Mucosa of stomach (tissue), 1 donor: Measurements from ENCODE around the gene MACROH2A1.
"Not testable (repeated sequence)": the region's sequence is repeated elsewhere in the genome, so short reads cannot be mapped to it uniquely, and the experiment has no call there.

Experiments used
- H3K27me3 ChIP-seq: one replicate; pipeline ENCODE4 v1.7.0; 2013; ENCODE audit warnings: mild to moderate bottlenecking, low read length; ENCODE audit not compliant: control insufficient read depth, insufficient read depth
- H3K36me3 ChIP-seq: one replicate; pipeline ENCODE4 v1.7.0; 2013; ENCODE audit warnings: low read length; ENCODE audit not compliant: control insufficient read depth, insufficient read depth
- H3K4me1 ChIP-seq: one replicate; pipeline ENCODE4 v1.7.0; 2013; ENCODE audit warnings: mild to moderate bottlenecking, low read length; ENCODE audit not compliant: control insufficient read depth, insufficient read depth
- H3K4me3 ChIP-seq: one replicate; pipeline ENCODE4 v1.7.0; 2013; ENCODE audit warnings: low read length
- H3K9ac ChIP-seq: one replicate; pipeline ENCODE4 v1.7.0; 2013; ENCODE audit warnings: mild to moderate bottlenecking, low read length, moderate library complexity
- H3K9me3 ChIP-seq: one replicate; pipeline ENCODE4 v1.7.0; 2013; ENCODE audit warnings: mild to moderate bottlenecking, low read length, moderate library complexity; ENCODE audit not compliant: control insufficient read depth
- donor health status: Pancreatic carcinoma.

The MACROH2A1 gene

DNA sequence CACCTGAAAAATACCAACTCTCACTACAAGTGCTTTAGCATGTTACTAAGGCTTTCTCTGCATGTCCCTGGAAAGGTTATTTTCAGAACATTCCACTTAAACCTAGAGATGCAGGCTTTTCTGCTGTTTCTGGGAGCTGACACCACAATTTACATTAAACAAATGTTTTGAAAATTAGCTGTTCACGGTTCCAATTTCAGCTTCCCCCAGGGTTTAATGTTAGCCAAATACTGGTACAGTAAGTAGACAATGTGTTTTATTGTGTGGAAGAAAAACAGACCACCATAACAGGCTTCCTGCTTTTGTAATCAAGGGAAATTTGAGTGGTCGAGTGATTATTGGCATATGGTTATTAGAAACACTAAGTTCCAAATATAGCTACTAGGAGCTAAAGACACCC lies 32.0 kb downstream of the MACROH2A1 start:
- Histone ChIP-seq H3K9me3 (no peaks in the 10 kb centered on the region), H3K36me3 (peaks cover 9% of the 10 kb centered on the region), H3K9ac (no peak overlapping the region), H3K4me1 (peaks cover 8% of the 10 kb centered on the region), H3K4me3 (no peak overlapping the region), H3K27me3 (no peaks in the 10 kb centered on the region)

DNA sequence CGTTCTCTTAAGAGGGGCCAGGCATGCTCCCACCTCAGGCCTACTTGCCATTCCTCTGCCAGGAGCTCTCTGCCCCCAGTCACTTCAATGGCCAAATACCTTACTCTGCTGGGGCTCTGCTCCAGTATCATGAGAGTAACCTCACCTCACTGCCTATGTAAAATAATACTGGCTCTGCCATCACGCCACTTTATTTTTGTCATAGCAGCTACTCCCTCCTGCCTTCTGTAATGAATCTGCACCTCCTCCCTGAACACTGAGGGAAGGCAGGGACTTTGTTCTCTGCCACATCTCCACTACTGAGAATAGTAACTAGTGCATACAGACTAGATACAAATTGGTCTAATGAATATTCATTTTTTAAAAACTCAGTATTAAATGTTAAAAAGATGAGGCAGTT lies 33.8 kb downstream of the MACROH2A1 start:
- H3K36me3 ChIP-seq: peaks cover 9% of the 10 kb centered on the region
- H3K9me3 ChIP-seq: no peaks in the 10 kb centered on the region
- no peaks in the 10 kb centered on the region for H3K4me1 ChIP-seq
- no peak overlapping the region for H3K9ac ChIP-seq
- no peaks in the 10 kb centered on the region for H3K27me3 ChIP-seq
- no peak overlapping the region for H3K4me3 ChIP-seq

DNA sequence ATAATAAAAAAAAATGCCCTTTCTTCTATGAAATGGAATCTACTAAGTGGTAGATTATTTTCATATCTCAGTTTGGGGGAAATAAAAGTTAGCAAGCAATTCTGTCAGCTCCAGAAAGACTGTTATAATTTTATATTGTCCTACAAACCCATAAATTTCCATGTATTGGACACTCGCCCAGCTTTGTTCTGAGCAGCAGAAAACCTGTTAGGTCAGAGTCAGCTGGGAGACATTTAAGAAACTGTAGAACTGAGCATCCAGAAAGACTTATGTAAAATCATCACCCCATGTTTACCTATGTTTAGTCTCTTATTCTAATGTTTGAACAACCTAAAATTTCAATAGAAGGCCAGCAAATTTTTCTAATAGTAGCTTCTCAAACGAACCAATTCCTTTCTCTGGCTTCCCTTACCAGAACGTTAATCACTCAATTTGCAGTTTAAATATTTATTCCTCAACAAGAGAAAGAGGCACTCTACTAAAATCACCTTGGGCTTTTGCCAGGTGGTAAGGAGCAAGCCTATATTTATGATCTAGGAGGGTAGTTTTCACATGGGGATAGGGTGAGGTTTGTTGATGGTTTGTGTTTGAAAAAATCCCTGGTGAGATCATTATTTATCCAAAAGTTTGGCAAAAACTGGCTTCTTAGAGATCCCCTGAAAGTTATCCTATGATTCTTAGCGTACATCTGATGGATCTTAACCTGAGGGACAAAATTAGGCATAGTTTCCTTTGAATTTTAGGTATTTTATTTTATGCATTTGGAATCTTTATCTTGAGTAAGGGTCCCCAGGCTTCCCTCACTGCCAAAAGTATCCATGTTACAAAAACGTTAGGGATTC lies 34.4 kb downstream of the MACROH2A1 start:
- no peaks in the 10 kb centered on the region for H3K27me3 ChIP-seq
- H3K4me3 ChIP-seq: no peak overlapping the region
- no peaks in the 10 kb centered on the region for H3K9me3 ChIP-seq
- H3K9ac ChIP-seq: no peak overlapping the region
- H3K36me3 ChIP-seq: peaks cover 9% of the 10 kb centered on the region
- H3K4me1 ChIP-seq: no peaks in the 10 kb centered on the region

DNA sequence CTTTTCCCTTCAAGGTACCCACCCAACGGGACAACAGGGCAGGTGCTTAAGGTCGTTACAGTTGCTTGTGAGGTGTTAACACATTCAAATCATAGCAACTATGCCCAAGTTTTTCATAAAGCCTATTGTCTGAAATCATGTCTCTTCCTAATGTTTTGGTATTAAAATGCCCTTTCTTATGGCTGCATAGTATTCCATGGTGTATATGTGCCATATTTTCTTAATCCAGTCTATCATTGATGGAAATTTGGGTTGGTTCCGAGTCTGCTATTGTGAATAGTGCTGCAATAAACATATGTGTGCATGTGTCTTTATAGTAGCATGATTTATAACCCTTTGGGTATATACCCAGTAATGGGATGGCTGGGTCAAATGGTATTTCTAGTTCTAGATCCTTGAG lies 35.7 kb downstream of the MACROH2A1 start:
- H3K4me1 ChIP-seq, H3K4me3 ChIP-seq, H3K9ac ChIP-seq, H3K9me3 ChIP-seq, H3K27me3 ChIP-seq, H3K36me3 ChIP-seq: not testable (repeated sequence)

DNA sequence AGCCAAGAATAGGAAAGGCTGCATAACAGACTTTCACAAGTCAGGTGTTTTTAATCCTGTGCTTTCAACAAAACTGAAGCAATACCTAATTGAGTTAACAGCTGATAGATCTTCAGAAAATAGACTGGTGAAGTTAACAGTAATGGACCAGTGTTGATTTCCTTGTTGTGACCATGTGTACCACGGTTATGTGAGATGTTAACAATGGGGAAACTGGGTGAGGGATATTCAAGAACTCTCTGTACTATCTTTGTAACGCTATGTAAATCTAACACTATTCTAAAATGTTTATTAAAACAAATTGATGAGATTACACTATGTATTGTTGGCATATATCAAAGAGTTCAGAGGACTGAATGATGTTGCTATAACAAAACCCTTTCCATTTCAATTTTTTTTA lies 36.9 kb downstream of the MACROH2A1 start:
- H3K4me1 ChIP-seq: no peaks in the 10 kb centered on the region
- H3K9ac ChIP-seq: no peak overlapping the region
- H3K4me3 ChIP-seq: no peak overlapping the region
- peaks cover 4% of the 10 kb centered on the region for H3K36me3 ChIP-seq
- no peaks in the 10 kb centered on the region for H3K27me3 ChIP-seq
- no peaks in the 10 kb centered on the region for H3K9me3 ChIP-seq

DNA sequence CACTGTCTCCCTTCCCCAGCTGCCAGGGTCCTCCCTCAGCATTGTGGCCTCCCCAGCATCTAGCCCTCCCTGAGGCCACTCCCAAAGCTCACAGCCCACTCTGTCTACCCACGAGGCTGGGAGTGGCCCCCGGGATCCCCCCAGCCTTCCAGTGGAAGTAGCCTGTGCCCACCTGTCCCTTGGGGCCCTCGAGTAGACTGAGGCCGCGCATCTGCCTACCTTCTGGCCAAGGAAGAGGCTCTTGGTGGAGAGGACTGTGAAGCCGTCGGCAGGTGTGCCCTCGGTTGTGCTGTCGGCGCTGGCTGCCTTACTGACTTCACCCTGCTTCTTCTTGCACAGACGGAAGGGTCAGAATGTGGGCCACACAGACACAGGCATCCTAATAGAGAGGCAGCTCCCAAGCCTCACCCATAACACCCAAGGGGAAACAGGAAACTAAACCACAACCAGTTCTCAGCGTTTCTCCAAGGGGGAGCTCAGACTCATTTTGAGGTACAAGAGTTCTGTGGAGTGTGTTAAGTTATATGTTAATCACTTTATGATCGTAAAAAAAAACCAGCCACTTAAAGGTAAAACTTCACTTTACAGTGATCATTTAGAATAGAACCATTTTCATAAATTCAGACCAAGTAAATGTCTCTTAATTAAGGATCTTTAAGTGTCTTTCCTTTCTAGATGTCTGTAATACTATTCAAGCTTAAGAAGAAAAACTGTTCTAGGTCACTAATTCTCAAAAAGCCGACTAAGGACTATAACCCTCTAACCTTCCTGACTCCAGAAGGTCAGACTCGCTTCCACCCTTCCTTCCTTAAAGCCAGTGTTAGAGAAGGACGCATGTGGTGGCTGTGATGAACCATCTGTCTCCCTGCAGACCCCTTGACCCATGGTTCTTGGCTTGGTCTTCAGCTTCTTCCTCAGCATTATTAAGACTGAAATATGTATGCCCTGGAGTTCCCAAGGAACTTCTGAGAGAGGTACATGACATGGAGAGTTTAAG lies 38.5 kb downstream of the MACROH2A1 start:
- Histone ChIP-seq H3K4me3 (no peak overlapping the region), H3K4me1 (no peaks in the 10 kb centered on the region), H3K36me3 (no peaks in the 10 kb centered on the region), H3K9ac (no peak overlapping the region), H3K9me3 (no peaks in the 10 kb centered on the region), H3K27me3 (no peaks in the 10 kb centered on the region)

DNA sequence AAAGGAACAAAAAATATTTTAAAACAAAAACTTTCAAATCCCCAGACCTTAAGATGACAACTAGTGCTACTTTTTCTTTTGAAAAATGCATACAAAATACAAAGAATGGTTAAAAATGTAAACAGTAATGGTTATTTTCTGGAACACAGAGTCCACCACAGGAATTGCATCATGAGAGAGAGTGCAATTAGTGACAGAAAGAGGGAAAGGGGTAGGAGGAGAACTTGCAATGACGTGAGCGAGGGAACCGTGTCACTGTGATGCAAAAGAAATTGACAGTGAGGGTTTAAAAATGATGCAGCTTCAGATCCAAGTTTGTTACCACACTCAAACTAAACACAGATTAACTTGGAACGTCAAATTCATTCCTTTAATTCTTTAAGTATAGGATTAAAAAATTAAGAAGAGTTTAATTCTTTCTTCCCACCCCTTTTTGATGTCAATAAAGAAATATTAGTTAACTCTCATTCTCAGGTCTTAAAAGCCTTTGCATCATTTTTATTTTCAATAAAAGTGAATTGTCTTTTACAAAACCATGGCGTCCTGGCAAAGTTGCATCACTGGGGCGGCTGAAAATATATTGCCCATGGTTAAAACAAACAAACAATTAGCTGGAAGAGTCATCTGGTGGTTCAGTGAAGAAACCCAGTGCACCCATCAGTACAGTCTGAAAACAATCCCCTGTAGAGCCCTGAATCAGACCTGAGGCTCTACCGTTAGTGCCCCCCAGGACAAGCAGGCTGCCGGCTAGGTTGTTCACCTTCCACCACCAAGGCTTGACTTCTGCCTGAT lies 39.5 kb downstream of the MACROH2A1 start:
- no peaks in the 10 kb centered on the region for H3K27me3 ChIP-seq
- H3K4me1 ChIP-seq: no peaks in the 10 kb centered on the region
- H3K4me3 ChIP-seq: no peak overlapping the region
- H3K9me3 ChIP-seq: no peaks in the 10 kb centered on the region
- H3K36me3 ChIP-seq: no peaks in the 10 kb centered on the region
- H3K9ac ChIP-seq: no peak overlapping the region

DNA sequence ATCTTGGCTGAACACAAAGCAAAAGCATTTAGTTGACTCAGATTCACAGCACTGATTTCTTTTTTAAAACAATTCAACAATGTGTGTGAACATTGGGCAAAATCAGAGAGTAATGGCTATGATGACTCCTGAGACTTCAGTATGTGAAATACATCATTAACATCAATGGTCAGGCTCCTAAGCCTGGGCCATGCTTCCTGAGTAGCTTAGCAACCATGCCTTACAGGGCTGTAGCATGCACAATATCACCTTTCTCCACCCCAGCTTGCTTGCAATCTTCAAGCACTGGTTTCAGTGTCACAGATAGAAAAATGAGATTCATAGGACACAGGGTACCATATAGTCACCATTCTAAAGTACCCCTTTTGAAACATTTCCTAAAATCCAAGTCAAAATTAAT lies 41.3 kb downstream of the MACROH2A1 start:
- no peaks in the 10 kb centered on the region for H3K4me1 ChIP-seq

DNA sequence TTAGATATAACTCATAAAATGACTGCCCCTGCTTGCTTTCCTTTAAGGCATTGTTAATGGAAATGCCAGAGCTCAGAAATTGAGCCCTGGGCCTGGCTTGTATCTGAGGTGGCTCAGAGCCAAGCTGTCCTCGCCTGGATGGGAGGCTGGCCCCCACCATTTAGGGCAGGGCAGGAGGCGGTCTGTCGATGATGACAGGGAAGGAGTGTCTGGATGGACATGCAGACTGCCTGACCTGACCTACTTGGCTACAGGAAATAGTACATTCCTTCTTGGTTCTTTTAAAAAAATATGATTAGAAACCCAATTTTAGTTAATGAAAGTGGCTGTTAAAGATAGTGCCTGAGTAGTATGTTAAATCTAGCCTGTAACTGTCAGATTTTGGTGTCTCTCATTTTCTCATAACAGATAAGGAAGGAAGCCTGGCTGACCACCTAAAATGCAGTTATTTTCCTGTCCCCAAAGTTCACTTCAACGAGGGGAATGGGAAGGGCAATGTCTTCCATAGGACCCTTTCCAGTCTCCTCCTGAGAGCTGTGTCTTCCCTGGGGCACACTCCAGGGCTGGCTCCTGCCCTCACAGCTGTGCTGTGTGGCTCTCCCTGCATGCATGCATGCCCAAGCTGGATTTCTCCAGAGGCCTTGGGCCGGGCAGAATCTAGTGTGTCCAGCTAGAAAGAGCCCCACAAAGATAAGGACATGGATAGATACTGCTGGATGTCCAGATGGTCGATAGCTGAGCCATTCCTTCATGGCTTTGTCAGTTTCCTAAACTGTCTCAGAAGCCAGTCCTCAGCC lies 42.3 kb downstream of the MACROH2A1 start:
- H3K36me3 ChIP-seq: no peaks in the 10 kb centered on the region
- no peaks in the 10 kb centered on the region for H3K27me3 ChIP-seq
- no peak overlapping the region for H3K9ac ChIP-seq
- no peaks in the 10 kb centered on the region for H3K4me1 ChIP-seq
- no peaks in the 10 kb centered on the region for H3K9me3 ChIP-seq
- H3K4me3 ChIP-seq: no peak overlapping the region

More for the DNA sequence above, 41.3 kb downstream of the MACROH2A1 start:
- Histone ChIP-seq H3K27me3 (no peaks in the 10 kb centered on the region), H3K4me3 (no peak overlapping the region), H3K9me3 (no peaks in the 10 kb centered on the region), H3K9ac (no peak overlapping the region), H3K36me3 (no peaks in the 10 kb centered on the region)

DNA sequence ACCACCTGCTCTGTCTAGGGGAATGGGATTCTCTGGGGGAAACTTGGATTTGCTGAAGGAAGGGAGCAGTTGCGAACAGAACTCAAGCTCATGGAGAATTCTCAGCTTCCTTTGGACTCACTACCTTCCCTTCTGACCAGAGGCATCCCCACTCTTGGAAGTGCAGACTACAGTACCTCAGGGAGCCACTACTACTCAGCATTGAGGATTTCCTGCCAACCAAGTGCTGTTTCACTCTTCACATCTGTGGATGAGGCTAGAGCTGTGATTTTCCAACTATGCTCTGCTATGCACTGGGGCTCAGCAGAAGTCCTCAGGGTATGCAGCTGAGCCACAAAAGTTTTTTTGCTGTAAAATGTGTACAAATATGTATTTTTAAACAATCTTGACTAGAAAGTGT lies 43.9 kb downstream of the MACROH2A1 start:
- no peaks in the 10 kb centered on the region for H3K36me3 ChIP-seq
- H3K9ac ChIP-seq: no peak overlapping the region
- H3K27me3 ChIP-seq: no peaks in the 10 kb centered on the region
- H3K9me3 ChIP-seq: no peaks in the 10 kb centered on the region
- H3K4me1 ChIP-seq: no peaks in the 10 kb centered on the region
- no peak overlapping the region for H3K4me3 ChIP-seq
